ENCODE measurements around the gene FOXO6.

The FOXO6 gene

DNA sequence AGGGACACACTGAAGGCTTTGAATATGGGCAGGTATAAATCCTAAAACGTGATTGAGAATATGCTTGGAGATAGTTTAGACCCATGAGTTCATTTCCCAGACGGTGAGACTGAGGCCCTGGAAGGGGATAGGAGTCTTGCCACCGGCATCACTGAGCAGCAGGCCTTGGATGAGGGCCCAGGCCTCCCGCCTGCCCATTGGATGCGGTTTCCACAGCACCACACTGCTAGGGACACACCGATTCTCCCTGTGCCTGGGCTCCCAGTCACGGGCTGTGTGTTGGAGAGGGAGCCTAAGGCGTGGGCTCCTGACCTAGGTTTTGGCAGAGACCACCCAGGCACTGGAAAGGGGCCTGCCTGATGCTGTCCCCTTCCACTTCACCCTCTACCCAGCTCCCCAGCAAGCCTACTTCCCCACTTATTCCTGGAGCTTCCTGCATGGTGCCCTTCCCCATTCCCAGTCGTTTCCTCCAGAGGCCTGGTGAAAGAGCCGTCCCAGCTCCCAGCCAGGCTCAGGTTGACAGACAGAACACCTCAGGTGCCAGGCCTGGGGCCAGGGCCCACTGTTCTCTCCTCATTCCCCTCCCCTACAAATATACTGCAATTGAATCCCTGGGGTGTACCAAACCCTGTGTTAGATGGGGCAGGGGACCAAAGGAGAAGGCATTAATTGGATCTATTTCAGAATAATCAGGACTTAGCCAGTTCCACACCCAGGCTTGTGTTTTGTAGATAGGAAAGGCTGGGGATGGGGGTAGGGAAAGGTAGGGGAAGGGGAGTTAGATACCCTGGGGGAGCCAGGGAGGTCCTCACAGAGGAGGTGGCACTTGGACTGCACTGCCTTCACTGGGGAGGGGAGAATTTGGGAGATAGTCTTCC lies 3.4 kb downstream of the FOXO6 start:
- no peaks in the 10 kb centered on the region for H3K9me3 ChIP-seq
- H3K27ac ChIP-seq, result no peak overlapping the region
- no peak overlapping the region for H3K4me3 ChIP-seq (ENCODE audit: low read depth in 1 of 2, low read length in 1 of 2)
- H3K4me1 ChIP-seq (ENCODE audit: control insufficient read depth in 1 of 2, insufficient read depth in 1 of 2, low read depth in 1 of 2, low read length in 1 of 2), result peaks cover 9 to 20% of the 10 kb centered on the region in 2 experiments
- H3K27me3 ChIP-seq, result peaks cover 97% of the 10 kb centered on the region
- no peaks in the 10 kb centered on the region for H3K36me3 ChIP-seq
- TF ChIP-seq, protein P1, sequence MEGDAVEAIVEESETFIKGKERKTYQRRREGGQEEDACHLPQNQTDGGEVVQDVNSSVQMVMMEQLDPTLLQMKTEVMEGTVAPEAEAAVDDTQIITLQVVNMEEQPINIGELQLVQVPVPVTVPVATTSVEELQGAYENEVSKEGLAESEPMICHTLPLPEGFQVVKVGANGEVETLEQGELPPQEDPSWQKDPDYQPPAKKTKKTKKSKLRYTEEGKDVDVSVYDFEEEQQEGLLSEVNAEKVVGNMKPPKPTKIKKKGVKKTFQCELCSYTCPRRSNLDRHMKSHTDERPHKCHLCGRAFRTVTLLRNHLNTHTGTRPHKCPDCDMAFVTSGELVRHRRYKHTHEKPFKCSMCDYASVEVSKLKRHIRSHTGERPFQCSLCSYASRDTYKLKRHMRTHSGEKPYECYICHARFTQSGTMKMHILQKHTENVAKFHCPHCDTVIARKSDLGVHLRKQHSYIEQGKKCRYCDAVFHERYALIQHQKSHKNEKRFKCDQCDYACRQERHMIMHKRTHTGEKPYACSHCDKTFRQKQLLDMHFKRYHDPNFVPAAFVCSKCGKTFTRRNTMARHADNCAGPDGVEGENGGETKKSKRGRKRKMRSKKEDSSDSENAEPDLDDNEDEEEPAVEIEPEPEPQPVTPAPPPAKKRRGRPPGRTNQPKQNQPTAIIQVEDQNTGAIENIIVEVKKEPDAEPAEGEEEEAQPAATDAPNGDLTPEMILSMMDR (IDR thresholded peaks at IDR 0.05), result no peak

DNA sequence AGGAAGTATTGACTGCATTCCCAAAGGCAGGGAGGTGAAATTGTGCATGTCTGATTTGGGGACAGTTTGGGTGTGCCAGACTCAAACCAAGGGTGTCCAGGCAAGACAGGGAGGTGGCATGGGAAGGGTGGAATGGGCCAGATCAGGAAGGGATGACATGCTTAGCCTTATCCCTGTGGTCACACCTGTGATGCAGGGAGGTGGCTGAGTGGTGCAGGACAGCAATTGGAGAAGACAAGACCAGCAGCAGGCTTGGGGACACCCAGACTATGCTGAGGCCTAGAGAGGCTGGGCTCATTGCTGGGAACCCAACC lies 4.0 kb downstream of the FOXO6 start:
- H3K4me3 ChIP-seq (ENCODE audit: low read depth in 1 of 2, low read length in 1 of 2), result no peak overlapping the region
- no peaks in the 10 kb centered on the region for H3K9me3 ChIP-seq
- TF ChIP-seq, protein P1 (IDR thresholded peaks at IDR 0.05), result no peak
- H3K4me1 ChIP-seq (ENCODE audit: control insufficient read depth in 1 of 2, insufficient read depth in 1 of 2, low read depth in 1 of 2, low read length in 1 of 2), result peaks cover 9 to 20% of the 10 kb centered on the region in 2 experiments
- H3K36me3 ChIP-seq, result no peaks in the 10 kb centered on the region
- no peak overlapping the region for H3K27ac ChIP-seq
- peaks cover 91% of the 10 kb centered on the region for H3K27me3 ChIP-seq

GRCh38 chr1:41365772-41366454 lies 4.7 kb downstream of the FOXO6 start:
- TF ChIP-seq, protein P1 (IDR thresholded peaks at IDR 0.05), result no peak
- H3K36me3 ChIP-seq, result no peaks in the 10 kb centered on the region
- H3K27ac ChIP-seq, result no peak overlapping the region
- H3K4me3 ChIP-seq (ENCODE audit: low read depth in 1 of 2, low read length in 1 of 2), result no peak overlapping the region
- H3K9me3 ChIP-seq, result no peaks in the 10 kb centered on the region
- H3K27me3 ChIP-seq, result peaks cover 85% of the 10 kb centered on the region
- peaks cover 6 to 16% of the 10 kb centered on the region in 2 experiments for H3K4me1 ChIP-seq (ENCODE audit: control insufficient read depth in 1 of 2, insufficient read depth in 1 of 2, low read depth in 1 of 2, low read length in 1 of 2)

DNA sequence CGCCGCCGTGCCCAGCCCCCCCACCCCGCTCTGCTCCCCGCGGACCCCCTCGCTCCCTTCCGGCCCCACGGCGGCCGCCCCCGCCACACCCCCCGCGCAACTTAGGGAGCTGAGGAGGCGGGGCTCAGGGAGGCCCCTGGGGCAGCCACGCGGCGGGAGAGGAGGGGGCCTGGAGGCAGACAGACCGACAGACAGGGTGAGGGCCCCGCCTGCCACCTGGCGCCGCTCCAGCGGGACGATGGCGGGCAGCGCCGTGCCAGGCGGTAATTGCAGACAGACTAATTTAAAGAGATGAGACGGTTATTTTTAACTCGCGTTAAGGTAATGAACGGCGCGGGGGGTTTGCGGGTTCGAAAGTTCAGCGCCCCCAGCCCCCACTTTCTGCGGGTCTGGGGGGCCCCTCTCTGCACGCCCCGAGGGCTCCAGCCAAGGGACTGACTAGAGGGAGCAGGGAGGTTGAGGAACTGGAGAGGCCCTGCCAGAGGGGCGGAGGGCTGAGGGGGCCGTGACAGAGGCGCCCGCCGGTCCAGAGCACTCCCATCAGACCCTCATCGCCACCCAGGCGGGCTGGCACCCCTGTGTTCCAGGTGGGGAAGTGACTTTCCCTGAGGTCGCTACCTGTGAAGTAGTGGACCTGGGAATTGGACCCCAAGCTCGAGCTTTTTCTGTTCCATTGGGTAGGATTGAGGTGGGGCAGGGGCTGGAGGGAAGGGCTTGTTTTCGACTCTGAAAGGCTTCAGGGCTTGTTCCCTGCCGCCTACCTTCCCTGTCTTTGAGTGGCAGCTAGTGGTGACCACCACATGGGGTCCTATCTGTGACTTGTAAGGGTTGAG lies 5.4 kb downstream of the FOXO6 start:
- TF ChIP-seq, protein P1 (IDR thresholded peaks at IDR 0.05), result no peak
- peaks cover 5 to 13% of the 10 kb centered on the region in 2 experiments for H3K4me1 ChIP-seq (ENCODE audit: control insufficient read depth in 1 of 2, insufficient read depth in 1 of 2, low read depth in 1 of 2, low read length in 1 of 2)
- no peaks in the 10 kb centered on the region for H3K9me3 ChIP-seq
- no peaks in the 10 kb centered on the region for H3K36me3 ChIP-seq
- no peak overlapping the region for H3K27ac ChIP-seq
- H3K4me3 ChIP-seq (ENCODE audit: low read depth in 1 of 2, low read length in 1 of 2), result no peak overlapping the region
- H3K27me3 ChIP-seq, result peaks cover 79% of the 10 kb centered on the region

- Histone ChIP-seq H3K9me3 (no peaks in the 10 kb centered on the region), H3K4me1 (ENCODE audit: control insufficient read depth in 1 of 2, insufficient read depth in 1 of 2, low read depth in 1 of 2, low read length in 1 of 2) (peaks cover 0 to 7% of the 10 kb centered on the region in 2 experiments), H3K36me3 (no peaks in the 10 kb centered on the region), H3K4me3 (ENCODE audit: low read depth in 1 of 2, low read length in 1 of 2) (no peak overlapping the region), H3K27me3 (peaks cover 79% of the 10 kb centered on the region), H3K27ac (no peak overlapping the region)
- TF ChIP-seq, protein P1 (IDR thresholded peaks at IDR 0.05), result no peak
Measured at GRCh38 chr1:41367288-41367642, 6.0 kb downstream of the FOXO6 start.

Measured in neutrophil (primary cell).